Lung (tissue), 12 donors: ENCODE measurements around the gene COL6A1. TPM values are rescaled to one million over a fixed set of nuclear protein-coding genes. Genes with fewer than 3 reads are reported as not detected.

Experiments used
- ATAC-seq: fragments of 200-7000 bp; cut with Tn5 transposase; one replicate; pipeline ENCODE4 v1.9.1; 2020; ENCODE audit warnings: moderate number of reproducible peaks; ENCODE audit not compliant: insufficient read depth, low FRiP score
- DNase-seq, 3 donors: peaks; one replicate each; pipeline ENCODE4 v3.0.0-alpha.2; 2013 to 2017
- H3K27ac ChIP-seq, 2 donors: one replicate each; pipeline ENCODE4 v1.5.1; 2013; ENCODE audit warnings: mild to moderate bottlenecking in 2 of 2, moderate library complexity in 2 of 2, control low read depth in 1 of 2, inconsistent platforms in 1 of 2, low read depth in 1 of 2, low read length in 1 of 2
- H3K27me3 ChIP-seq, 3 donors: one replicate each; pipeline ENCODE4 v1.5.1; 2013; ENCODE audit warnings: low read length in 2 of 3; ENCODE audit not compliant: control insufficient read depth in 3 of 3, insufficient read depth in 3 of 3
- H3K36me3 ChIP-seq, 4 donors: one replicate each; pipeline ENCODE4 v1.5.1; 2013; ENCODE audit warnings: low read length in 4 of 4, mild to moderate bottlenecking in 1 of 4, moderate library complexity in 1 of 4; ENCODE audit not compliant: control insufficient read depth in 4 of 4, insufficient read depth in 4 of 4
- H3K4me1 ChIP-seq, 5 donors: one replicate each; pipeline ENCODE4 v1.5.1; 2013; ENCODE audit warnings: low read length in 5 of 5, mild to moderate bottlenecking in 2 of 5, moderate library complexity in 1 of 5; ENCODE audit not compliant: control insufficient read depth in 5 of 5, insufficient read depth in 5 of 5
- H3K4me3 ChIP-seq: one replicate; pipeline ENCODE4 v1.5.1; 2013; ENCODE audit warnings: mild to moderate bottlenecking, control low read depth, moderate library complexity
- H3K9ac ChIP-seq, 2 donors: one replicate each; pipeline ENCODE4 v1.5.1; 2013; ENCODE audit warnings: low read length in 2 of 2, control low read depth in 1 of 2; ENCODE audit not compliant: insufficient read depth in 1 of 2
- H3K9me3 ChIP-seq, 4 donors: one replicate each; pipeline ENCODE4 v1.5.1; 2013; ENCODE audit warnings: low read length in 3 of 4, mild to moderate bottlenecking in 1 of 4, moderate library complexity in 1 of 4; ENCODE audit not compliant: control insufficient read depth in 4 of 4, insufficient read depth in 3 of 4
- WGBS, 2 donors: extraction: QIAGEN DNeasy Blood & Tissue Kit; methylation state at CpG; one replicate each; pipeline ENCODE4 v1.1.7; 2013; 5-methylcytosine and 5-hydroxymethylcytosine counted together
- polyA plus RNA-seq, 2 donors: library from polyadenylated mRNA; stranded (reverse); fragments of 200-250 nt; gene quantifications; one replicate each; pipeline ENCODE4 v1.2.1, GENCODE V29; 2013
- total RNA-seq, 2 donors: library from RNA; depleted of rRNA in 1 of 2; stranded (reverse); fragments of >200 nt in 1 of 2; gene quantifications; one replicate each; pipeline ENCODE4 v1.2.1, GENCODE V29; 2014 to 2021
- TF ChIP-seq, protein P1 (sequence below): IDR thresholded peaks from 2 replicates; pipeline ENCODE4 v1.5.1; 2012; ENCODE audit warnings: mild to moderate bottlenecking; ENCODE audit errors: control extremely low read depth, extremely low read depth
- donor health status: control.
- donor health status: control.
- donor health status: Bipolar disorder and iron deficiency.
- donor health status: healthy.
- donor health status: DM: yes; HTN: yes; CAD: no.

The COL6A1 gene
- total and polyA plus RNA-seq, 4 donors = 107 to 399 (median 172) TPM

- TF ChIP-seq, protein P1, sequence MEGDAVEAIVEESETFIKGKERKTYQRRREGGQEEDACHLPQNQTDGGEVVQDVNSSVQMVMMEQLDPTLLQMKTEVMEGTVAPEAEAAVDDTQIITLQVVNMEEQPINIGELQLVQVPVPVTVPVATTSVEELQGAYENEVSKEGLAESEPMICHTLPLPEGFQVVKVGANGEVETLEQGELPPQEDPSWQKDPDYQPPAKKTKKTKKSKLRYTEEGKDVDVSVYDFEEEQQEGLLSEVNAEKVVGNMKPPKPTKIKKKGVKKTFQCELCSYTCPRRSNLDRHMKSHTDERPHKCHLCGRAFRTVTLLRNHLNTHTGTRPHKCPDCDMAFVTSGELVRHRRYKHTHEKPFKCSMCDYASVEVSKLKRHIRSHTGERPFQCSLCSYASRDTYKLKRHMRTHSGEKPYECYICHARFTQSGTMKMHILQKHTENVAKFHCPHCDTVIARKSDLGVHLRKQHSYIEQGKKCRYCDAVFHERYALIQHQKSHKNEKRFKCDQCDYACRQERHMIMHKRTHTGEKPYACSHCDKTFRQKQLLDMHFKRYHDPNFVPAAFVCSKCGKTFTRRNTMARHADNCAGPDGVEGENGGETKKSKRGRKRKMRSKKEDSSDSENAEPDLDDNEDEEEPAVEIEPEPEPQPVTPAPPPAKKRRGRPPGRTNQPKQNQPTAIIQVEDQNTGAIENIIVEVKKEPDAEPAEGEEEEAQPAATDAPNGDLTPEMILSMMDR = no peak
- H3K9me3 ChIP-seq = no peaks in the 10 kb centered on the region
- no peak overlapping the region for H3K9ac ChIP-seq
- no peaks in the 10 kb centered on the region for H3K27me3 ChIP-seq
- no peak overlapping the region for H3K4me3 ChIP-seq
- no peaks in the 10 kb centered on the region for H3K36me3 ChIP-seq
- 84 to 93% methylated on average over 12 of the region's 12 CpGs for WGBS, 2 donors
- DNase-seq (no peak), ATAC-seq (no peak)
- no peak overlapping the region for H3K27ac ChIP-seq
- peaks cover 0 to 8% (median 4%) of the 10 kb centered on the region in 5 donors for H3K4me1 ChIP-seq
These were observed 35.7 kb upstream of the COL6A1 start for GRCh38 chr21:45945868-45946210.

- peaks cover 0 to 15% (median 8%) of the 10 kb centered on the region in 5 donors for H3K4me1 ChIP-seq
- no peak overlapping the region for H3K27ac ChIP-seq
- H3K27me3 ChIP-seq = no peaks in the 10 kb centered on the region
- H3K9ac ChIP-seq = no peak overlapping the region
- H3K9me3 ChIP-seq = no peaks in the 10 kb centered on the region
- WGBS, 2 donors = 91 to 93% methylated on average over 16 of the region's 16 CpGs
- TF ChIP-seq, protein P1 = no peak
- DNase-seq (no peak), ATAC-seq (no peak)
- H3K4me3 ChIP-seq = no peak overlapping the region
- H3K36me3 ChIP-seq = no peaks in the 10 kb centered on the region
These were observed 34.3 kb upstream of the COL6A1 start for GRCh38 chr21:45947296-45947695.

- ATAC-seq (no peak), DNase-seq (no peak)
- no peak overlapping the region for H3K9ac ChIP-seq
- H3K27ac ChIP-seq = no peak overlapping the region
- WGBS, 2 donors = 91 to 95% methylated on average over 16 of the region's 16 CpGs
- no peak overlapping the region for H3K4me3 ChIP-seq
- peaks cover 0 to 15% (median 8%) of the 10 kb centered on the region in 5 donors for H3K4me1 ChIP-seq
- TF ChIP-seq, protein P1 = no peak
- no peaks in the 10 kb centered on the region for H3K27me3 ChIP-seq
- H3K9me3 ChIP-seq = no peaks in the 10 kb centered on the region
- no peaks in the 10 kb centered on the region for H3K36me3 ChIP-seq
These were observed 33.8 kb upstream of the COL6A1 start for GRCh38 chr21:45947716-45948255.

GRCh38 chr21:45948576-45949141 lies 32.9 kb upstream of the COL6A1 start:
- Histone ChIP-seq H3K27me3 (no peaks in the 10 kb centered on the region), H3K9me3 (no peaks in the 10 kb centered on the region), H3K4me3 (no peak overlapping the region), H3K4me1 (peaks cover 0 to 15% (median 8%) of the 10 kb centered on the region in 5 donors), H3K9ac (no peak overlapping the region), H3K36me3 (no peaks in the 10 kb centered on the region), H3K27ac (no peak overlapping the region)
- no peak for DNase-seq
- ATAC-seq = no peak
- TF ChIP-seq, protein P1 = no peak
- 61 to 72% methylated on average over 28 to 29 of the region's 29 CpGs for WGBS, 2 donors
